Trophoblast cell (in vitro differentiated cells and primary cell): Measurements from ENCODE around the gene WDR7.
A peak's percentile ranks its signal among the peaks of the same experiment; 100 is the strongest.

Experiments
- DNase-seq, 2 donors: peaks; one replicate each; pipeline ENCODE4 v3.0.0-alpha.2; 2016
- H2AFZ ChIP-seq: 2 replicates; pipeline ENCODE4 v1.6.1; 2013; ENCODE audit warnings: low read length, moderate library complexity, mild to moderate bottlenecking; ENCODE audit not compliant: insufficient read depth, poor library complexity
- H2AK5ac ChIP-seq: 2 replicates; pipeline ENCODE4 v1.6.1; 2013; ENCODE audit warnings: mild to moderate bottlenecking, low read length
- H2BK120ac ChIP-seq: 2 replicates; pipeline ENCODE4 v1.6.1; 2013; ENCODE audit warnings: low read length, mild to moderate bottlenecking, moderate library complexity; ENCODE audit not compliant: insufficient read depth, poor library complexity
- H2BK12ac ChIP-seq: 2 replicates; pipeline ENCODE4 v1.6.1; 2013; ENCODE audit warnings: mild to moderate bottlenecking, low read length, moderate library complexity
- H2BK5ac ChIP-seq: 2 replicates; pipeline ENCODE4 v1.6.1; 2013; ENCODE audit warnings: low read length, low read depth, moderate library complexity, mild to moderate bottlenecking; ENCODE audit not compliant: poor library complexity
- H3K14ac ChIP-seq: 2 replicates; pipeline ENCODE4 v1.6.1; 2013; ENCODE audit warnings: mild to moderate bottlenecking, low read length
- H3K18ac ChIP-seq: 2 replicates; pipeline ENCODE4 v1.6.1; 2013; ENCODE audit warnings: mild to moderate bottlenecking, low read length
- H3K23ac ChIP-seq: 2 replicates; pipeline ENCODE4 v1.6.1; 2013; ENCODE audit warnings: low read length
- H3K27ac ChIP-seq: 2 replicates; pipeline ENCODE4 v1.5.1; 2013; ENCODE audit warnings: low read depth, mild to moderate bottlenecking, inconsistent platforms, low read length, moderate library complexity
- H3K27me3 ChIP-seq: 2 replicates; pipeline ENCODE4 v1.6.1; 2013; ENCODE audit warnings: inconsistent platforms, mild to moderate bottlenecking, low read length, moderate library complexity; ENCODE audit not compliant: insufficient read depth
- H3K36me3 ChIP-seq, 2 experiments: 1 replicate in 1 of 2; 2 replicates in 1 of 2; pipeline ENCODE4 v1.6.1; 2013; ENCODE audit warnings: low read length in 2 of 2, mild to moderate bottlenecking in 2 of 2, moderate library complexity in 1 of 2; ENCODE audit not compliant: insufficient read depth in 2 of 2, control insufficient read depth in 1 of 2
- H3K4ac ChIP-seq: 2 replicates; pipeline ENCODE4 v1.6.1; 2013; ENCODE audit warnings: low read depth, mild to moderate bottlenecking, low read length, moderate library complexity
- H3K4me1 ChIP-seq, 2 experiments: 1 replicate in 1 of 2; 2 replicates in 1 of 2; pipeline ENCODE4 v1.6.1; 2013; ENCODE audit warnings: low read length in 2 of 2, mild to moderate bottlenecking in 2 of 2, moderate library complexity in 1 of 2; ENCODE audit not compliant: insufficient read depth in 2 of 2, control insufficient read depth in 1 of 2
- H3K4me2 ChIP-seq: 2 replicates; pipeline ENCODE4 v1.6.1; 2013; ENCODE audit warnings: inconsistent platforms, mild to moderate bottlenecking, low read length, moderate library complexity
- H3K4me3 ChIP-seq: 2 replicates; pipeline ENCODE4 v1.5.1; 2013; ENCODE audit warnings: mild to moderate bottlenecking, low read depth, low read length, inconsistent platforms
- H3K79me1 ChIP-seq: one replicate; pipeline ENCODE4 v1.6.1; 2013; ENCODE audit warnings: low read length
- H3K79me2 ChIP-seq: 2 replicates; pipeline ENCODE4 v1.6.1; 2013; ENCODE audit warnings: low read length, mild to moderate bottlenecking; ENCODE audit not compliant: control insufficient read depth, insufficient read depth, poor library complexity
- H3K9ac ChIP-seq: 2 replicates; pipeline ENCODE4 v1.6.1; 2013; ENCODE audit warnings: mild to moderate bottlenecking, low read length
- H3K9me3 ChIP-seq: 2 replicates; pipeline ENCODE4 v1.6.1; 2013; ENCODE audit warnings: low read depth, mild to moderate bottlenecking, control low read depth, inconsistent platforms, low read length; ENCODE audit not compliant: insufficient read depth
- H4K12ac ChIP-seq: 2 replicates; pipeline ENCODE4 v1.6.1; 2013; ENCODE audit warnings: low read depth, mild to moderate bottlenecking, low read length, moderate library complexity
- H4K8ac ChIP-seq: 2 replicates; pipeline ENCODE4 v1.6.1; 2013; ENCODE audit warnings: low read depth, mild to moderate bottlenecking, low read length, moderate library complexity
- H4K91ac ChIP-seq: one replicate; pipeline ENCODE4 v1.6.1; 2013; ENCODE audit warnings: low read depth, mild to moderate bottlenecking, low read length, moderate library complexity
- WGBS: extraction: QIAGEN DNeasy Blood & Tissue Kit; methylation state at CpG from one replicate; pipeline ENCODE4 v1.1.7; 2013; ENCODE audit warnings: missing lambda C conversion rate; ENCODE audit not compliant: insufficient read length, insufficient coverage; ENCODE audit errors: extremely low coverage; 5-methylcytosine and 5-hydroxymethylcytosine counted together

WDR7 gene

DNA sequence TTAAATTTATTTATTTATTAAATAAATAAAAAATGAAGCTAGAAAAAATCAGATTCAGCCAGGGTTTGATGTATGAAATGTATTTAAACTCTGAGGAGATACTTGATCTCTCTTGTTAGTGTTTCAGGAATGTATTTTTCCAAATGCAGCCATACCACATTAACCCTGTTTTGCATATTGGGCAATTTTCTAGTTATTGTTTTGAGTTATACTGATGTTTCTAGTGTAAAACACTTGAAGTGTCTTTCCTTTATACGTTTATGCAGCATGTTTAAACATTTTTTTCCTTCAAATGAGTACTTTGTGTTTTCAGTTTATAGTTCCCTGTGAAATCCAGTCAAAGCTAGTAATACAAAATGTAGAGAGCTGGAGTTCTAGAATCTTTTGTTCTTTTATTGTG, 69.9 kb downstream of the WDR7 start:
- DNase-seq, result no peak
- Histone ChIP-seq H4K91ac (no peak overlapping the region), H3K27ac (no peak overlapping the region), H3K27me3 (no peaks in the 10 kb centered on the region), H3K4ac (no peak overlapping the region), H2AFZ (no peak overlapping the region), H4K12ac (no peak overlapping the region), H3K14ac (no peak overlapping the region), H3K9ac (no peak overlapping the region), H3K4me3 (no peak overlapping the region), H3K79me1 (no peaks in the 10 kb centered on the region), H2BK120ac (no peak overlapping the region), H3K9me3 (no peaks in the 10 kb centered on the region), H2AK5ac (no peak overlapping the region), H3K4me2 (no peak overlapping the region), H2BK5ac (no peak overlapping the region), H3K18ac (no peak overlapping the region), H3K4me1 (no peaks in the 10 kb centered on the region), H2BK12ac (no peak overlapping the region), H3K23ac (no peak overlapping the region), H4K8ac (no peak overlapping the region), H3K79me2 (no peaks in the 10 kb centered on the region), H3K36me3 (no peaks in the 10 kb centered on the region)
- no CpG with 5 or more reads among the region's 1 CpG for WGBS

DNA sequence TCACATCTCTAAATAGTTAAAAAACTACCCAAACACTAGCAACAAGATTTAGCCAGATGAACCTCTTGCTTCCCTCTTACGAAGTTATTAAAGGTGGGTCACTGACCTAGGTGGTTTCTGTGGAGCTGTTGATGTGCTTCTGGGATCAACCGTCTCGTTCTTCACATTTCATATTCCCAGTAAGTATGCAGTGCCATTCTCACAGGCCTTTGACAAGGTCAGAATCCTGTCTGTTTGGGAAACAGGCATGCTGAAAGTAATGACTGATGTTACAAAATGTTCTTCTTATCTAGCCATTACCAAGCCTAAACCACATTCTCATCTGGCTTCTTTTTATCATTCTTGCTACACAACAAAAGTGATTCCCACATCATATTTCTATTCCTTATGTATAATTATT, 70.3 kb downstream of the WDR7 start:
- no peak overlapping the region for H3K18ac ChIP-seq
- no peak overlapping the region for H2BK120ac ChIP-seq
- no peak overlapping the region for H4K12ac ChIP-seq
- H3K79me1 ChIP-seq, result no peaks in the 10 kb centered on the region
- H3K9ac ChIP-seq, result no peak overlapping the region
- no peak overlapping the region for H3K4ac ChIP-seq
- H3K27me3 ChIP-seq, result no peaks in the 10 kb centered on the region
- no peaks in the 10 kb centered on the region for H3K36me3 ChIP-seq
- no peak overlapping the region for H3K4me2 ChIP-seq
- H4K8ac ChIP-seq, result no peak overlapping the region
- no peak overlapping the region for H2BK12ac ChIP-seq
- no peak overlapping the region for H3K4me3 ChIP-seq
- no peaks in the 10 kb centered on the region for H3K4me1 ChIP-seq
- peak in 1 of 2 donors; percentile 49 for DNase-seq
- no peak overlapping the region for H3K27ac ChIP-seq
- H3K9me3 ChIP-seq, result no peaks in the 10 kb centered on the region
- H4K91ac ChIP-seq, result no peak overlapping the region
- no peak overlapping the region for H2BK5ac ChIP-seq
- no peaks in the 10 kb centered on the region for H3K79me2 ChIP-seq
- no peak overlapping the region for H2AK5ac ChIP-seq
- no peak overlapping the region for H3K14ac ChIP-seq
- WGBS, result no CpG with 5 or more reads among the region's 3 CpGs
- H2AFZ ChIP-seq, result no peak overlapping the region
- H3K23ac ChIP-seq, result no peak overlapping the region

DNA sequence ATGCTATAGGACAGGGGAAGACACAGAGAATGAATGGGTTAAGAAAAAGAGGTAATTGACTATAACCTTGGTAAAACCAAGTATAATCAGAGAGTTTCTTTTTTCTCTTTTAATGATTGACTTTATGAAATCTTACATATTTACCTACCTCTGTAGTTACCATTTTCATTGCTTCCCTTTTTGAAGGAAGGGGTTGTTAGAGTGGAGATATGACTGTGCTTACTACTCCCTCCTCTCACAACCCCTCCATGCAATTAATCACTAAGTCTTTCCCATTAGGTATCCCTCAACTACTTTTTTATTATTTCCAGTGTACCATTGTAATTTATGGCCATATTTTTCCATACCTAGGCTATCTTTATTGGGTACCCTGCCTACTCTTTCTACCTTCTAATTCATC, 71.4 kb downstream of the WDR7 start:
- Histone ChIP-seq H3K14ac (no peak overlapping the region), H2BK120ac (no peak overlapping the region), H3K36me3 (no peaks in the 10 kb centered on the region), H2AK5ac (no peak overlapping the region), H3K4me2 (no peak overlapping the region), H4K12ac (no peak overlapping the region), H2BK12ac (no peak overlapping the region), H3K27ac (no peak overlapping the region), H3K4me1 (no peaks in the 10 kb centered on the region), H3K4me3 (no peak overlapping the region), H3K79me2 (no peaks in the 10 kb centered on the region), H2BK5ac (no peak overlapping the region), H3K79me1 (no peaks in the 10 kb centered on the region), H3K9ac (no peak overlapping the region), H4K91ac (no peak overlapping the region), H3K9me3 (no peaks in the 10 kb centered on the region), H3K23ac (no peak overlapping the region), H3K18ac (no peak overlapping the region), H3K27me3 (no peaks in the 10 kb centered on the region), H4K8ac (no peak overlapping the region), H3K4ac (no peak overlapping the region), H2AFZ (no peak overlapping the region)
- DNase-seq, result no peak

DNA sequence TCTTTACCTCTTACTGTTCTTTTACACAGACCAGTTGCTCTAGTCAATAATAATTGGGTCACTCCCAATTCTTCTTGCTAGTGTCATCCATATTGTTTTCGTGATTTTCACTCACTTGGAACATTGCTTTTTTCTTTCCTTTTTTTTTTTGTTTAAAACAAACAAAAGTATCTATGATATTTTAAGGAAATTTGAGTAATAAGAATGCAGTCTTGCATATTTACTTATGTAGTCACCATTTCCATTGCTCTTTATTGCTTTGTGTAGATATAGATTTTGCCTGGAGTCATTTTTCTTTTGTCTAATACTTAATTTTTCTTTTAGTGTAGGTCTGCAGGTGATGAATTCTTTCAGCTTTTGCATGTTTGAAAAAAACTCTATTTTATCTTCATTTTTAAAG, 71.9 kb downstream of the WDR7 start:
- Histone ChIP-seq H2AFZ (no peak overlapping the region), H2BK120ac (no peak overlapping the region), H3K9me3 (no peaks in the 10 kb centered on the region), H4K8ac (no peak overlapping the region), H3K36me3 (no peaks in the 10 kb centered on the region), H3K23ac (no peak overlapping the region), H3K4me2 (no peak overlapping the region), H3K27me3 (no peaks in the 10 kb centered on the region), H3K9ac (no peak overlapping the region), H3K4me1 (no peaks in the 10 kb centered on the region), H4K91ac (no peak overlapping the region), H3K79me2 (no peaks in the 10 kb centered on the region), H3K18ac (no peak overlapping the region), H3K27ac (no peak overlapping the region), H2BK12ac (no peak overlapping the region), H3K4me3 (no peak overlapping the region), H2BK5ac (no peak overlapping the region), H3K4ac (no peak overlapping the region), H2AK5ac (no peak overlapping the region), H3K14ac (no peak overlapping the region), H3K79me1 (no peaks in the 10 kb centered on the region), H4K12ac (no peak overlapping the region)
- DNase-seq, result peak in 1 of 2 donors; percentile 2
- WGBS, result no CpG with 5 or more reads among the region's 1 CpG

DNA sequence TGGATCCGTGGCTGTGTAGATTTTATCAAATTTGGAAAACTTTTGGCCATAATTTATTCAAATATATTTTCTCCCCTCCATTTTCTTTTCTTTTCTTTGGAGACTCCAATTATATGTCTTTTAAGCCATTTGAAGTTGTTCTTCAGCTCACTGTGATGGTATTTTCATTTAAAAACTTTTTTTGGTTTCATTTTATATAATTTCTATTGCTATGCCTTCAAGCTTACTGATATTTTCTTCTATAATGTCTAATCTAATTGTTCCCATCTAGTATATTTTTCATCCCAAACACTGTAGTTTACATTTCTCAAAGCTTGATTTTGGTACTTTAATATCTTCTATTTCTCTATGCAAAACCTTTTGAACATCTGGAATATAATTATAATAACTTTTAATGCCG, 72.5 kb downstream of the WDR7 start:
- no peak for DNase-seq
- no peak overlapping the region for H3K4me2 ChIP-seq
- no peak overlapping the region for H3K14ac ChIP-seq
- H3K4me3 ChIP-seq, result no peak overlapping the region
- no peaks in the 10 kb centered on the region for H3K36me3 ChIP-seq
- no peak overlapping the region for H4K8ac ChIP-seq
- H3K79me1 ChIP-seq, result no peaks in the 10 kb centered on the region
- H4K91ac ChIP-seq, result no peak overlapping the region
- no peak overlapping the region for H3K23ac ChIP-seq
- H3K18ac ChIP-seq, result no peak overlapping the region
- no CpG with 5 or more reads among the region's 2 CpGs for WGBS
- no peak overlapping the region for H2BK120ac ChIP-seq
- H3K79me2 ChIP-seq, result no peaks in the 10 kb centered on the region
- H2BK5ac ChIP-seq, result no peak overlapping the region
- no peaks in the 10 kb centered on the region for H3K9me3 ChIP-seq
- H2AK5ac ChIP-seq, result no peak overlapping the region
- H3K4me1 ChIP-seq, result no peaks in the 10 kb centered on the region
- no peak overlapping the region for H3K4ac ChIP-seq
- H3K27me3 ChIP-seq, result no peaks in the 10 kb centered on the region
- no peak overlapping the region for H2BK12ac ChIP-seq
- H2AFZ ChIP-seq, result no peak overlapping the region
- H3K9ac ChIP-seq, result no peak overlapping the region
- H3K27ac ChIP-seq, result no peak overlapping the region
- no peak overlapping the region for H4K12ac ChIP-seq
